ENCODE measurements around the gene SLC40A1. TPM values are rescaled to one million over a fixed set of nuclear protein-coding genes. Genes with fewer than 3 reads are reported as not detected.

Gene SLC40A1, protein sequence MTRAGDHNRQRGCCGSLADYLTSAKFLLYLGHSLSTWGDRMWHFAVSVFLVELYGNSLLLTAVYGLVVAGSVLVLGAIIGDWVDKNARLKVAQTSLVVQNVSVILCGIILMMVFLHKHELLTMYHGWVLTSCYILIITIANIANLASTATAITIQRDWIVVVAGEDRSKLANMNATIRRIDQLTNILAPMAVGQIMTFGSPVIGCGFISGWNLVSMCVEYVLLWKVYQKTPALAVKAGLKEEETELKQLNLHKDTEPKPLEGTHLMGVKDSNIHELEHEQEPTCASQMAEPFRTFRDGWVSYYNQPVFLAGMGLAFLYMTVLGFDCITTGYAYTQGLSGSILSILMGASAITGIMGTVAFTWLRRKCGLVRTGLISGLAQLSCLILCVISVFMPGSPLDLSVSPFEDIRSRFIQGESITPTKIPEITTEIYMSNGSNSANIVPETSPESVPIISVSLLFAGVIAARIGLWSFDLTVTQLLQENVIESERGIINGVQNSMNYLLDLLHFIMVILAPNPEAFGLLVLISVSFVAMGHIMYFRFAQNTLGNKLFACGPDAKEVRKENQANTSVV
- total RNA-seq: 6.1 and 34.2 TPM in 2 replicates

DNA sequence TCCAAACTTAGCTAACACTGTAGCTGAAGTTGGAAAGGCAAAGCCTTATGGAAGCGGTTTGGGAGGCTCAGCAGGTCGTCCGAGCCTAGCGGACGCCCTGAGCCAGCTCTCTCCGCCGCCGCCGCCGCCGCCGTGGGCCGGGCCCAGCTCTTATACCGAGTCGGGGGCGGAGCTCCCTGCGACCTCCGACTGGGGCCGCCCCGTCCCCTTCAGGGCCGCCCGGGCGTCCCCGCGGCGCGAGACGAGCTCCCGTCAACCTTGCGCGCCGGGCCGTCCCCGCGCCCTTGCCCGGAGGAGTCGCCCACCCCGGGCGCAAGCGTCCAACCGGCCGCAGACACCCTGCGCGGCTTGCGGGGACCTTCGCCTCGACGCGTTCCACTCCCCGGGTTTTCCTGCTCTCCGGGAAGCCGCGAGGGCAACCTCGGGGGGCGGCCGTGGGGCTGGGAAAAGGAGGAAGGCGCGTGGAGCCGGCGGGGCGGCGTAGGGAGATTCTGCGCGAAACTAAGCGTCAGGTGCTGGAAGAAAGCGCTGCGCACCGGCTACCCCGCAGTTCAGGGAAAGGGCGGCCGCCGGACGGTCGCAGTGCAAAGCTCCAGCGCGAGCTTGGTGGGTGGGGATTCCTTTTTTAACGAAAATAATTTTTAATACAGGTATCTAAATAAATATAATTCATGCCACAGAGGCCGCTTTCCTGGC is at the start of gene SLC40A1:
TSS of gene SLC40A1 (minus strand) at position 129 of the 696 bp plus-strand sequence. CDS start 326 bp downstream, outside the sequence.

Other genes with a start within 250 kb of the SLC40A1 start
- 88.4 and 91.7 TPM in 2 replicates for gene WDR75, start 139.3 kb downstream of the SLC40A1 start, total RNA-seq
- 95.8 and 99.3 TPM in 2 replicates for gene ASNSD1, start 80.7 kb upstream of the SLC40A1 start, total RNA-seq
- gene ANKAR, start 93.9 kb upstream of the SLC40A1 start, total RNA-seq: 6.6 and 8.4 TPM in 2 replicates
- gene OSGEPL1, start 182.0 kb upstream of the SLC40A1 start, total RNA-seq: 9.3 and 10.5 TPM in 2 replicates
- gene ORMDL1, start 203.6 kb upstream of the SLC40A1 start, total RNA-seq: 55.9 and 67.6 TPM in 2 replicates
- 34.7 and 37.5 TPM in 2 replicates for gene PMS1, start 203.7 kb upstream of the SLC40A1 start, total RNA-seq

Measured in thoracic aorta endothelial cell (primary cell).